Measurements from ENCODE around the gene ASTN2.

- no peak for TF ChIP-seq POLR2A (IDR thresholded peaks at IDR 0.05)
- no peak for TF ChIP-seq CTCF (IDR thresholded peaks at IDR 0.05)
Observed at GRCh38 chr9:116423149-116423548, 991.7 kb downstream of the ASTN2 start.

Data from lower leg skin (tissue), 3 donors.